Dedifferentiated amniotic fluid mesenchymal stem cell (primary cell): ENCODE results near the gene ARHGEF28.

ENCODE experiments used
- DNase-seq: peaks from one replicate; pipeline ENCODE4 v3.0.0-alpha.2; 2016; ENCODE audit errors: extremely low spot score

ARHGEF28 gene

DNA sequence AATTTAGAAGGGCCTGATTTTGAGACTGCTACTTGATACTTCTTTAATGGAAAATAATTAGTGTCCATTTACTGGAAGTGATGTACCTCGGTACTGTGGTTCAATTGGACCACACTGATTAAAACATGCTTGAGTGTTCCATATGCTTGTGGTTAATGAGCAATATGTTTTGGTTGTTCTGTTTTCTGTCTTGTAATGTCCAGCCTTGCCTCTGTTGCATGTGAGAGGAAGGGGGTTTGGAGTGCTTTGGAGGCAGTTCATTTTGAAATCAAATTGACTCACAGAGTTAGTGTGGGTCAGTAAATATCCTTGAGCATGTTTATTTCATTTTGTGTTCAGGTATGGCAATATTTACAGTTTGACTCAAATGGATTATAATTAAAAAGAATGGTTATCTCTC is 334.4 kb downstream of the ARHGEF28 start:
- no peak for DNase-seq

DNA sequence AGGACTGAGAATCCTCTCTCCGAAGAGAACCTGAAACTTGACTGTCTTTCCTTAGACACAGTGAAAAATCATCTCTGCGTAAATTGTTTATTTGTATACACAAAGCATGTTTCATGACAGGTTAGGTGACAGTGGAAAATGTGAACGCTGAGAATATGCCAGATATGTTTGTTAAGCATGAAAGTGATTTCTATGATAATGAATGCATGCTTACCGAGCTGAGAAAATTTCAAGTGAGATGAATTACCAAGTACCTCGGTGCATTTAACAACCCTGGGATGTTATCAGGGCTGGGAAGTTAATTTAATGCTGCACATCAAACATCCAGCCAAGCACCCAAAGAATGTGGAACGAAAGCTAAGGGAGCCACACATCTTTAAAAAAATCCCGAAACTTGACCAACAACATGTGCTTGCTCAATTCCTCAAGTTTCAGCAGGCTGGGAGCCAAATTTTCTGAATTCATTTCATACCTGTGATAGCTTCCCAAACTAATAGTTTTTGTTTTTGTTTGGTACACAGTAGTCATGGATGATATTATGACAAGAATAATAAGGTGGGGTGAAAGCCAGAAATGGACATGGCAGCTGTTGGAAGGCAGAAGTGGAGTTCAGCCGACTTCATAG is 336.9 kb downstream of the ARHGEF28 start:
- peak; percentile 21 for DNase-seq

GRCh38 chr5:73964352-73964865 is 338.4 kb downstream of the ARHGEF28 start:
- DNase-seq = no peak

DNA sequence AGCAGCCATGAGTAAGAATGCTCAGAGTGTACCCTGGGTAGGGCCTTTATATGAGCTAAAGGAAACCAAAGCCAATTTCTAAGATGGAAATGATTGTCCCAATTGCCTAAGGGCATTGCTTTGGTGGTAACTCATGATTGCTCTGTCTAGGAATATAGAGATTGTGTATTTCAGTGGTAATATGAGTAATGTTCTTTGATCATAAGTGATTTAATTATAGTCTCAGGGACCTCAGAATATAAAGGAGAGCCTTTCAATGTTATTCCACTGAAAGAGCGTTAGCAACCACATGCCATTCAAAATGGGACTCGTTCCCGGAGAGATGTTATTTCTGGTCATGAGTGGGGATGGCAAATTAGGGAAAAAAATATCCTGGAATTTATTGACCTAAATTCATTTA is 340.5 kb downstream of the ARHGEF28 start:
- DNase-seq = no peak

DNA sequence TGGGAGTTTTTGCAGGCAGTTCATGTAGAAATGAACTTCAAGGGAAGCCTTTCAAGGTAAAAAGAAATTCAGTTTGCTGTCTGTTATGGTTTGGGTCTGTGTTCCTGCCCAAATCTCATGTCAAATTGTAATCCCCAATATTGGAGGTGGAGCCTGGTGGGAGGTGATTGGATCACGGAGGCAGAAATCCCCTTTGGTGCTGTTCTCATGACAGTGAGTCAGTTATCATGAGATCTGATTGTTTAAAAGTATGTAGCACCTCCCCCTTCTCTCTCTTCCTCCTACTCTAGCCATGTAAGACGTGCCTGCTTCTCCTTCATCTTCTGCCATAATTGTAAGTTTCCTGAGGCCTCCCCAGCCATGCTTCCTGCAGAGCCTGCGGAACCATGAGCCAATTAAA is 341.4 kb downstream of the ARHGEF28 start:
- DNase-seq = no peak

DNA sequence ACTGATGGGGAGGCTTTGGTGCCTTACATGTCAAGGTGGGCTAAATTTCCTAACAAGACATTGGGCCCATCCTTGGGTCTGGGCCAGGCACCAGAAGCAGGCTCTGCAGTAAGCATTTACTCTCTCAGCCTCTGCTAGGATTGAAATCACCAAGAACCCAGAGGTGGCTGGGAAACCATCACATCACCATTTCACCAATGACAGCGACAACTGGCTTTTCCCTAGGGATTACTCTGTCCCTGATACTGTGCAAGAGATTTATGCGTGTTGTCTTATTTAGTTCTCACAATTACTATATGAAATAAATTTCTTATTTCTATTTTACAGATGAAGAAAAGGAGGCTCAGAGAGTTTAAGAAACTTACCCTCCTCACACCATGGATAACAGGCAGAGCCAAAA is 342.2 kb downstream of the ARHGEF28 start:
- no peak for DNase-seq

DNA sequence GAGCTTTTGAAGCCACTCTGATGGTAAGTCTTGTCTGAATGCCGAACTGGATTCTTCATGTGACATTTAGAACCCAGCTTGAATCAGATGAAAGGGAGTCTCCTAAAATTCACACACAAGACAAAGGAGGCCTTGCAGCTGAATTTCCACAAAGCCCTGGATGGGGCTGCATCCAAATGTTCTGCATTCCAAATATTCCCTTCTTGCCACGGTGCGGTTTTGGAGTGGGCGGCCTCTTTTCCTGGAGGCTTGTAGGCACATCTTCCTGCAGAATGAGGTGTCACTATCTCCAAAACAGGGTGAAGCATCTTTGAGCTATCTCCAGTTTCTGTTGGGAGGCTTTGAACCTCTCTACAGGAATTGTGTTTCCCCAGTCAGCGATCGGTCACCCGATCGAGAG is 342.7 kb downstream of the ARHGEF28 start:
- no peak for DNase-seq

DNA sequence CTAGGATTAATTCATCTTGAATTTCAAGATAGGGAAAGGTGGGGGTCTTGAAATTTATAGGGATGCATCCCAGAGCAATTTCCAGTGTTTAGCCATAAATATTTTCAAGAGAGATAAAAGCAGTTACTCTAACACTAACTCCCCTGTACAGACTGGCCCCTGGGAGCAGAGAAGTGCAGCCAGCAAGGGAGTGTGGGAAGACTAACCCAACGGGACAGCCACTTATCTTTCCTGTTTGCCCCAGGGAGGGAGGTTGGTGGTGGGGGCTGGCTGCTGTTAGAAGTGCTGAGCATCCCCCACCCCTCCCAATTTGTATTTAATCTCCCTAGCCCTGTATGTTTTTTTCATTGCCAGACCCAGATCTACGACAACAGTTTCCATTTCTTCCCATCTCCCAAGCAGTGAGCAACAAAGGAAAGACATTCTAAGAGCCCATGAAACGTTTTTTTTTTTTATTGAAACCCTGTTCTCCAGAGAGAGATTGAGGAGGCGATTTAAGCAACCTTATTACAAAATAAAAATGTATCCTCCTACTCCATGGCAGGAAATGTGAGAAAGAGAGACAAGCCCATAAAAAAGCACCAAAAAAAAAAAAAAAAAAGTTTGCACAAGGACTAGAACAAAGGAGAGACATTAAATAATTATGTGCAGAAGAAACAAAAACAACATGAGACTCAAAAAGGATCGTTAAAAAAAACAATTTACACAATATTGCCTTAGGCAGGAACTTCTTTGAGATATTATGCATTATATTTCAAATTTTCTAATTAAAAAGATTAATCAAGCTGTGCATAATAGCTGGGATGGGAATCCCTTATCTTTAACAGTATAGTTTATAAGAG is 343.4 kb downstream of the ARHGEF28 start:
- no peak for DNase-seq

GRCh38 chr5:73971326-73971725 is 345.3 kb downstream of the ARHGEF28 start:
- no peak for DNase-seq

GRCh38 chr5:73973135-73973534 is 347.1 kb downstream of the ARHGEF28 start:
- DNase-seq = no peak

DNA sequence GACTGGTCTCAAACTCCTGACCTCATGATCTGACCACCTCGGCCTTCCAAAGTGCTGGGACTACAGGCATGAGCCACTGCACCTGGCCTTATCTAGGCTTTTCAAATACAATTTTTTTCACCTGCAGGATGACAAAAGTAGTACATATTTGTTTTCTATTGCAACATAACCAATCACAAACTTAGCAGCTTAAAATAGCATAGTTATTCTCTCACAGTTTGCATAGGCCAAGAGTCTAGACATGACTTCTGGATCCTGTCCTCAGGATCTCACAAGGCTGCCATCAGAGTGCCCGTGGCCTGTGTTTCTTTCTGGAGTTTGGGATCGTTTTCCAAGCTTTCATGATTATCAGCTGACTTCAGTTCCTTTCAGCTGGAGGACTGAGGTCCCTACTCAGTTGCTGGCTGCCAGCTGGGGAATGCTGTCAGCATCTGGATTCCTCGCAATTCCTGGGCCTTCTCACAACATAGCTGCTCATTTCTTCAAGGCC is 348.9 kb downstream of the ARHGEF28 start:
- no peak for DNase-seq

GRCh38 chr5:73975845-73976244 is 349.8 kb downstream of the ARHGEF28 start:
- DNase-seq = no peak

- DNase-seq = no peak
These were observed 351.1 kb downstream of the ARHGEF28 start for GRCh38 chr5:73977146-73977545.

DNA sequence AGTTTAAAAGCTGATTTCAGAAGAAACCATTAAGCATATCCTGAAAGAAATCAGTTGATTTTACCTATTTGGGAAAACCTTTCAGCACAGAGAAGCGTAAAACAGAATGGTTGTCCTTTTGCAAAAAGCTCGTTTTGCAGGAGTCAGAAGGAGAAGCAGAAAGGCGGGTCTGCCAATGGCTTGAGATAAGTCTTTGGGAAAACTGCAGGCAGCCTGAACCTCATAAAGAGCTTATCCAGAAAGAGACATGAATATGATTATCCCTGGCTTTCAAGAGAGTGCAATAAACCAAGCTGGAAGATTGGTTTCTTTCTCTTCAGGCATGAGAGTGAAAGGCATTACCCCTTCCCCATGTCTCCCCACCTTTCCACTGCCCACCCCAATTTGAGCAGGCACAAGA is 353.3 kb downstream of the ARHGEF28 start:
- DNase-seq = no peak

DNA sequence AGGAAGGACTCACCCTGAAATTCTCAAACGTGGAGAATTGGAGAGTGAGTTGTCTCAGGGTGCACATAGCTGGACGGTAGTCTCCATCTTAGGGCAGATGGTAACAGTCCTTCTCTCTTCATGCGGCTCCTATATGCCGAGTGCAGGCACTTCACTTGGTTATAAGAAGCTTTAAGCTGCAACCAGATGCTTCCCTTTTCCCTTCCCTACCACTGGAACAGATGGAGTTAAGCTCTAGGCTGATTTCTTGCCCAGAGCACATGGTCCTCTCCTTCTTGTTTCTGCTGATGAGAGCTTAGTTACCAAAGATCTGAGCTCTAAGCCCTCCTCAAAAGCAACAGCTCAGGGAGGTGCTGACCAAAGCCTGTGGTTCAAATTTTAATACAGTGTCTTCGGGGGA is 355.7 kb downstream of the ARHGEF28 start:
- no peak for DNase-seq

- no peak for DNase-seq
These were observed 357.6 kb downstream of the ARHGEF28 start for GRCh38 chr5:73983644-73984043.

DNA sequence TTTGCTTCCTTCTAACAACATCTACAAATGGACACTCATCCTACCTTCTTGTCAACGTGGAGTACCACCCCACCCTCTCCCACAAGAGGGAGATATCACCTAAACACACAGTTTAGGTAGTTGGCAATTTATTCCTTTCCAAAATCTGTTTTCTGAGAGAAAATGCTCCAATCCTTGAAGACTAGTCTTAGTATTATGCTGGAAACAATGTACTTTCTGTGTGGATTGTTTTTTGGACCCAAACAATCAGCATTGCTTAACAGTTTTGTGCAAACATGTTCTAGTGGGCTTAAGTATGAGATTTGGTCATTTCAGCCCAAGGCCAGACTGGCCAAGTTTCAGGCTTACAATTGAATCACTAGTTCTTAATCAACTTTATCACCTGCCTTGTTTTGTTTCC is 359.1 kb downstream of the ARHGEF28 start:
- DNase-seq = no peak

GRCh38 chr5:73986729-73987128 is 360.7 kb downstream of the ARHGEF28 start:
- no peak for DNase-seq

GRCh38 chr5:73987915-73988314 is 361.9 kb downstream of the ARHGEF28 start:
- DNase-seq = no peak

DNA sequence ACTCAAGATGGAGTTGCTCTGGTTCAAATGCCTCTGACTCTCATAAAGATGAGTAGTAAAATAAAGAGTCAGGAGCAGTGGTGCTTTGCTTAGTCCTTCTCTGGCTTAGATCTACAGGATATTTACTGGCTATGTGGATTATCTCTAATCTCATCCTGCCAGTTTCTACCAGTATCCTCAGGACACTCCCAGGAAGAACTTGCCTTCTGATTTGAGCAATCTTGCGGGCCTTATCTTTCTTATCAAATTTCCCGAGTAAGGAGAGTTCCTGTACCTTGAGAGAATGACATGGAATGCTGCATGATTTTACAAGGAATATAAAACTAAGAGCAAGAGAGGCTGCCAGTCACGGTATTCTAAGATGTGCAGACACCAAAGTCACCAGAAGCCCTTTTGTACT is 364.0 kb downstream of the ARHGEF28 start:
- DNase-seq = no peak
